SIG-M5 (cell line): ENCODE data around the gene RTKN.
"Not testable (repeated sequence)": the region's sequence is repeated elsewhere in the genome, so short reads cannot be mapped to it uniquely, and the experiment has no call there.

Experiments
- DNase-seq: peaks from one replicate; lab custom pipeline; 2025; lab: John Stamatoyannopoulos, UW

RTKN gene

GRCh38 chr2:74441690-74442482 is at the start of gene RTKN:
Gene RTKN, minus strand, starts transcription at chr2:74441937. Its CDS starts 121 bp downstream, at chr2:74441816.
- no peak for DNase-seq

GRCh38 chr2:74489906-74490305 is 48.2 kb upstream of the RTKN start:
- DNase-seq, result no peak

- no peak for DNase-seq
Measured at GRCh38 chr2:74488643-74489481, 47.1 kb upstream of the RTKN start.

GRCh38 chr2:74486141-74486540 is 44.4 kb upstream of the RTKN start:
- DNase-seq, result no peak

- DNase-seq, result not testable (repeated sequence)
Measured at GRCh38 chr2:74483675-74484164, 42.0 kb upstream of the RTKN start.

GRCh38 chr2:74482801-74483674 is 41.3 kb upstream of the RTKN start, which contains the start of the genes CCDC142 and TTC31:
Gene CCDC142, minus strand, starts transcription at chr2:74482998. Its CDS starts 161 bp downstream, at chr2:74482837.
Gene TTC31, plus strand, starts transcription at chr2:74483081. Its CDS starts 15 bp downstream, at chr2:74483096.
- DNase-seq, result peak; percentile 83

- no peak for DNase-seq
Measured at GRCh38 chr2:74481961-74482800, 40.4 kb upstream of the RTKN start.

- no peak for DNase-seq
Measured at GRCh38 chr2:74481431-74481830, 39.7 kb upstream of the RTKN start.

GRCh38 chr2:74474899-74475298 is 33.2 kb upstream of the RTKN start:
- DNase-seq, result no peak

GRCh38 chr2:74474481-74474880 is 32.7 kb upstream of the RTKN start:
- DNase-seq, result no peak

GRCh38 chr2:74472945-74473258 is 31.2 kb upstream of the RTKN start:
- no peak for DNase-seq

- peak; percentile 69 for DNase-seq
Measured at GRCh38 chr2:74472086-74472944, 30.6 kb upstream of the RTKN start, which contains the start of gene MRPL53. Gene MRPL53, minus strand, starts transcription at chr2:74472680. Its CDS starts 20 bp downstream, at chr2:74472660.

GRCh38 chr2:74471332-74472065 is 29.8 kb upstream of the RTKN start:
- DNase-seq, result no peak

GRCh38 chr2:74470742-74471141 is 29.0 kb upstream of the RTKN start:
- not testable (repeated sequence) for DNase-seq

- DNase-seq, result no peak
Measured at GRCh38 chr2:74464406-74464805, 22.7 kb upstream of the RTKN start.

- DNase-seq, result no peak
Measured at GRCh38 chr2:74462786-74463105, 21.0 kb upstream of the RTKN start.

- DNase-seq, result no peak
Measured at GRCh38 chr2:74462054-74462785, 20.5 kb upstream of the RTKN start.

GRCh38 chr2:74461187-74462053 is 19.7 kb upstream of the RTKN start:
- DNase-seq, result no peak
